ENCODE measurements around the gene CREB3L2. TPM values are rescaled to one million over a fixed set of nuclear protein-coding genes. Genes with fewer than 3 reads are reported as not detected.

CREB3L2 gene
- total and polyA plus RNA-seq, 9 donors, result 15.4 to 48.9 (median 32.7) TPM

DNA sequence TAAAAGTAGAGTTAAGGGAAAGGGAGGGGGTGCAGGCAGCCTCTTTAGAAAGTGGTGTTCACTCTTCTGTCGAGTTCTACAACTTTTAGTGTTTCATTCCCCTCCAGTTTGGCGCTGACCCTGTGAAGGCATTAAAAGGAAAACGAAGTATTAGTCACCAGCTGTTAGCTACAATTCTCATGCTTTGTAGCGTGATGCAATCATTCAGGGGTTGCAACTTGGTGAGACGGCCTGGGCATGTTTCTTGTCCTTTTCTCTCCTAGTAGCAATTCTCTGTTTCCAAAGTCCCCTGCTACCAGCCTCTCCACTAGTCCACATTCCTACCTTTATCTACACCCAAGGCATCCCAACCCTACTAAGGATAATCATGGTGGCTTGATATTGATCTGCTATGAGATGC lies 121.5 kb downstream of the CREB3L2 start:
- no peak overlapping the region for H3K27ac ChIP-seq (ENCODE audit: low read length)
- H3K4me1 ChIP-seq (ENCODE audit: control insufficient read depth, insufficient read depth, low read length), result peaks cover 30% of the 10 kb centered on the region
- no peak overlapping the region for H3K4me3 ChIP-seq (ENCODE audit: low read length)
- DNase-seq, result no peak
- 82% methylated on average over 4 of the region's 5 CpGs for WGBS (ENCODE audit: insufficient coverage)
- no peaks in the 10 kb centered on the region for H3K27me3 ChIP-seq (ENCODE audit: control insufficient read depth, insufficient read depth, low read length)
- peaks cover 66% of the 10 kb centered on the region for H3K36me3 ChIP-seq (ENCODE audit: control insufficient read depth, insufficient read depth, low read length)
- peaks cover 6% of the 10 kb centered on the region for H3K9me3 ChIP-seq (replicated peaks; ENCODE audit: control insufficient read depth, low read depth, low read length)

DNA sequence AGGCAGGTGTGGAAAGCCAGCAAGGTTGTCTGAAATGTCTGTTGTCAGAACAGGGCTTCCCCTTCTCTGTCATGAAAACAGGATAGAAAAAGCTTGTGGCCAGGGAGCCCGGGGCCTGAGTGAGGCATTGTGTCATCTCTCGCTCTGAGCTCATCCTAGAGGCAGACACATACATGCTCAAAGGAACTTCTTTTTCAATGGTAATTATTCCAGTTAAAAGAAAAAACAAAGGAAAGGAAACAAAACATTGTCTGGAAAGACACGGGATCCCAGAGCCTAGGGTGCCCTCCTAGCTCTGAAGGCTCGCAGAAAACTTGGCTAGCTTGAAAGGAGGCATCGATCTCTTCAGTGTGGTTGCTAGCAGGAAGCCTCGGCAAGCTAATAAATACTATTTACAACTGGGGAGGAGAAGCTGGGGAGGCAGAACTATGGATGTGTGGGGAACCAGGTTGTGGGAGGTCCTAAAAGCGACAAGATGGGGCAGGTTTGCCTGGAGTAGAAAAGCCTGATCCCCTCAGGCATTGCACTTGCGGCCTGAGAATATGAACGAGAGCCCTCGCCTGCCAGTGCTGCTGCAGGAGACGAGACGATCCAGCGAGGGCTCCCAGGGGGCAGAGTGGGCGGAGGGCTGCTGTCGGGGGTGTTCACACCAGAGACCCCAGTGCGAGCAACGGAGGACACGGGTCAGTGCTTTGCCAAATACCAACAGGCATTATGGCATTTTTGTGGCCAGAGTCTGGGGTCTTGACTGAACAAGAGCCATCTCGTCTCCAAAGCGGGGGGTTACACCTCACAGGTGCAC lies 122.3 kb downstream of the CREB3L2 start:
- Histone ChIP-seq H3K27ac (ENCODE audit: low read length) (peak overlapping the region; percentile 78), H3K4me3 (ENCODE audit: low read length) (no peak overlapping the region), H3K27me3 (ENCODE audit: control insufficient read depth, insufficient read depth, low read length) (no peaks in the 10 kb centered on the region), H3K36me3 (ENCODE audit: control insufficient read depth, insufficient read depth, low read length) (peaks cover 61% of the 10 kb centered on the region), H3K9me3 (replicated peaks; ENCODE audit: control insufficient read depth, low read depth, low read length) (peaks cover 6% of the 10 kb centered on the region), H3K4me1 (ENCODE audit: control insufficient read depth, insufficient read depth, low read length) (peaks cover 32% of the 10 kb centered on the region)
- 52% methylated on average over 13 of the region's 20 CpGs for WGBS (ENCODE audit: insufficient coverage)
- DNase-seq, result peak; percentile 57

DNA sequence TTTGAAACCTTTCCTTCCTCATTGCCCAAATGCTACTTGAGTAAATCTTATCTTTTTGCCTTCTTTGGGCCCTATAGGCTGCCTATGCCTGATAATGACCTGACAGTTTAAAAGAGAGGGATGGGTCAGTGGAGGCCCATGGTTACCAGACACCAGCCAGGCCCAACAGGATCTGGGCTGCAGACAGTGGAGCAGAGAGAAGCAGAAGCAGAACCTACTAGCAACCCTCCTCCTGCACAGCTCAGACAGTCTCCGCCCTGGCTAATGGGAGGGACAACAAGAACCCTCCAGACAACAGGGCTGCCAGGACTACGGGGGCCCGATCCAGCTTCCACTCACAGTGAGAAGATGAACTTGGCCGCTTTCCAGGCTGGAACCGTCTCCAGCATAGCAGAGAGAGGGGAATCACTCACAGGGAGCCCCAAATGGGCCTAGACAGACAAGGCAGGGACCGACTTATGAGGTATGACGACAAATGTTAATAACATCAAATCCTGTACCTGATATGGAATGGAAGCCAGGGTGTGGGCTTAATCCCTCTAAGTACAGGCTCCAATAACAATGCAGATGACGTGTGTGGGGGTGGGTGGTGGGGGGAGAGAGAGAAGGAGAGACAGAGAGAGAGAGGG lies 123.4 kb downstream of the CREB3L2 start:
- Histone ChIP-seq H3K4me3 (ENCODE audit: low read length) (no peak overlapping the region), H3K9me3 (replicated peaks; ENCODE audit: control insufficient read depth, low read depth, low read length) (peaks cover 6% of the 10 kb centered on the region), H3K27me3 (ENCODE audit: control insufficient read depth, insufficient read depth, low read length) (no peaks in the 10 kb centered on the region), H3K4me1 (ENCODE audit: control insufficient read depth, insufficient read depth, low read length) (peaks cover 41% of the 10 kb centered on the region), H3K36me3 (ENCODE audit: control insufficient read depth, insufficient read depth, low read length) (peaks cover 61% of the 10 kb centered on the region), H3K27ac (ENCODE audit: low read length) (peak overlapping the region; percentile 78)
- DNase-seq, result peak; percentile 97
- 41% methylated on average over 7 of the region's 8 CpGs for WGBS (ENCODE audit: insufficient coverage)

DNA sequence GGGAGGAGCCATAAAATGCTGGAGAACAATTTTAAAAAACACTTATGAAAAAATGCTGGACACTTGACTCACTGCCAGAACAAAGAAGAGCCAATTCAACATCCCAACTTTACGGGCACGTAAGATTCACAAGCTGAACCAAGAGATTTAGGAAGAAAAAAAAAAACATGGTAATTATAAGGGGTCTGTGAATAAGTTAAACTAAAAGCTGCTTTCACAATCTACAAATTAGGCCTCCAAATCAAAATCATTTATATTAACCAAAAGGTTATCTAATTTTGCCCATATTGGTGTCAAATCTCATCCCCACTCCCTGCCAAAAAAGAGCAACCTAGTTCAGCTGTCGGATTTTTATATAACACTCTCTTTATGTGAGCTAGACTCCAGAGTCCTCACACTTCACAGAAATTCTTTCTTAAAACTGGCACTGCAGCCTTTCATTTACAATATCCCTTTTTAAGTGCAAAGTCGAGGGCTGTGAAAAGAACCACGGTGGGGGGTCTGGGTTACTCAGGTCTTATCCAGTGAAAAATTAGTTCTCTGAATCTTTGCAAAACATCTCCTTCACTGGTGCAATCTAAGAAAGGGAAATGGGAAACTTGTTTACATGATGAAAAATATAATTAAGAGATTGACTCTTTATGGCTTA lies 124.7 kb downstream of the CREB3L2 start:
- Histone ChIP-seq H3K27me3 (ENCODE audit: control insufficient read depth, insufficient read depth, low read length) (no peaks in the 10 kb centered on the region), H3K9me3 (replicated peaks; ENCODE audit: control insufficient read depth, low read depth, low read length) (peaks cover 3% of the 10 kb centered on the region), H3K36me3 (ENCODE audit: control insufficient read depth, insufficient read depth, low read length) (peaks cover 57% of the 10 kb centered on the region), H3K4me1 (ENCODE audit: control insufficient read depth, insufficient read depth, low read length) (peaks cover 41% of the 10 kb centered on the region), H3K27ac (ENCODE audit: low read length) (no peak overlapping the region), H3K4me3 (ENCODE audit: low read length) (no peak overlapping the region)
- WGBS (ENCODE audit: insufficient coverage), result no CpG with 5 or more reads among the region's 5 CpGs
- DNase-seq, result no peak

DNA sequence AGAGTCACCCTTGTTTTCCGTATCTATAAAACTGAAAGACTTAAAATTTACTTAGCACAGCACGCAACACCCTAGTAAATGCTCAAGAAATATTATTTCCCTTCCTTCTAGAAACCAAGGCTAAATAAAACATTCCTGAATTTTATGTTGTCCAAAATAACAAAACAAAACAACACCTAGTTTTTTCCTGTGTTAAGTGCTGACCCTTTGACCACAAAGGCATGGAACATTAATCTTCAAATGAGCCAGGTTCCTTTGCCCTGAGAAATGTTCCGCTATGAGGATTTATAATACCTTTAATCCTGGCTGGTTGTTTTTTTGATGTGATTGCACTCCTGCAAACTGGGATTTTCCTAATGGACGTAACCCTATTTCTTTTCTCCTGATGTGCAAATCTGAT lies 126.1 kb downstream of the CREB3L2 start:
- H3K36me3 ChIP-seq (ENCODE audit: control insufficient read depth, insufficient read depth, low read length), result peaks cover 47% of the 10 kb centered on the region
- no peaks in the 10 kb centered on the region for H3K27me3 ChIP-seq (ENCODE audit: control insufficient read depth, insufficient read depth, low read length)
- H3K4me1 ChIP-seq (ENCODE audit: control insufficient read depth, insufficient read depth, low read length), result peaks cover 43% of the 10 kb centered on the region
- no peak for DNase-seq
- no peaks in the 10 kb centered on the region for H3K9me3 ChIP-seq (replicated peaks; ENCODE audit: control insufficient read depth, low read depth, low read length)
- no peak overlapping the region for H3K4me3 ChIP-seq (ENCODE audit: low read length)
- no peak overlapping the region for H3K27ac ChIP-seq (ENCODE audit: low read length)
- WGBS (ENCODE audit: insufficient coverage), result 73% methylated on average over 2 of the region's 4 CpGs

DNA sequence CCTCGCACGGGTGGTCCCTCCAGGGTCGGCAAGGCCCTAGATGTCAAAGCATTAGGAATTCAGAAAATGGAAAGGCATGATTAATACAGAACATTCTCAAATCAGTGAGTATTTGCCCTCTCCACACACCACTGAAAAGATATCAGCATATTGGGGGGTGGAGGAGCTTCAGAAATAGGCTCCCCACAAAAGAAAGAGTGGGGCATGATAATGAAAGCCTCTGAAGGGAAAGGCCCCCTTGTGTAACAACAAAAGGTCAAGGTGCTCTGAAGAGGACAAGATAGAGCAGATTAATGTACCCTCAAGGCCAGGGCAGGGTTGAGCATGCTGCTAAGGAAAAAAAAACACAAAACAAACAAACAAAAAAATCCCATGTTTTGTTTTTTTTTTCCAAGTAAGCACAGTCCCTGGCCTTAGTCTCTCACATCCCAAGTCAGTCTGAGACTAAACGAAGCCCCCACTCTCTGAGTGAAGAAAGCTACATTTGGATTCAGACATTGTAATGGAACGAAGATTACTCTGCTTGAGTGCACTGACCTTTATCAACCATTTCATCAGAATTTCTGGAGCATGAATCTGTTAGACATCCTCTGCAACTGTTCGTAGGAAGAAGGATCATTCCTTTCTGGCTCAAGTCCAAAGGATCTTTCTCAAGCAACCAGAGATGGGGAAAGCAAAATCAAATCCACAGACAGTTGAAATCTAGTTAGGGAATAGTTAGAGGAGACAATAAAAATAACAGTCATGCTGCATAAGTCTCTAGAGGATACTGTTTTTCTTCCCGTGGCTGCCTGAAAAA lies 127.7 kb downstream of the CREB3L2 start:
- no CpG with 5 or more reads among the region's 7 CpGs for WGBS (ENCODE audit: insufficient coverage)
- Histone ChIP-seq H3K27ac (ENCODE audit: low read length) (peak overlapping the region; percentile 82), H3K9me3 (replicated peaks; ENCODE audit: control insufficient read depth, low read depth, low read length) (peaks cover 3% of the 10 kb centered on the region), H3K36me3 (ENCODE audit: control insufficient read depth, insufficient read depth, low read length) (peaks cover 34% of the 10 kb centered on the region), H3K4me3 (ENCODE audit: low read length) (no peak overlapping the region), H3K27me3 (ENCODE audit: control insufficient read depth, insufficient read depth, low read length) (no peaks in the 10 kb centered on the region), H3K4me1 (ENCODE audit: control insufficient read depth, insufficient read depth, low read length) (peaks cover 33% of the 10 kb centered on the region)
- DNase-seq, result peak; percentile 89

DNA sequence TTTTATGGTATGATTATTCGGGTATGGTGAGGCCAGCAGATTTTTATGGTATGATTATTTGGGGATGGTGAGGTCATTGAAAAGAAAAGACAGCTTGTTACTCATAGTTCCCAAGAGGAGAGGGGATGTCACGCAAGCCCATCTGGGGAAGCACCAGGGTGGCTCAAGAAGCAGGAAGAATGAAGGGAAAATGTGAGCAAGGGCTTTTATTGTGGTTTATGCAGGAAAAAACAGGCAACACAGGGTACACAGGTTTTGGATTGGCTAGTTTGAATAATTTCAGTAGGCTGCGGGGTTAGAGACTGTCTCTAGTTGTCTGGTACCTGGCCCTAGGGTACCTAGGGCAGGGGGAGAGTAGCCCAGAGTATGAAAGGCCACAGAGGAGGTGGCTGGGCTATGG lies 128.4 kb downstream of the CREB3L2 start:
- peaks cover 28% of the 10 kb centered on the region for H3K4me1 ChIP-seq (ENCODE audit: control insufficient read depth, insufficient read depth, low read length)
- peak overlapping the region; percentile 82 for H3K27ac ChIP-seq (ENCODE audit: low read length)
- peaks cover 34% of the 10 kb centered on the region for H3K36me3 ChIP-seq (ENCODE audit: control insufficient read depth, insufficient read depth, low read length)
- no peak overlapping the region for H3K4me3 ChIP-seq (ENCODE audit: low read length)
- no peaks in the 10 kb centered on the region for H3K27me3 ChIP-seq (ENCODE audit: control insufficient read depth, insufficient read depth, low read length)
- DNase-seq, result no peak
- 71% methylated on average over 3 of the region's 3 CpGs for WGBS (ENCODE audit: insufficient coverage)
- H3K9me3 ChIP-seq (replicated peaks; ENCODE audit: control insufficient read depth, low read depth, low read length), result peaks cover 3% of the 10 kb centered on the region

DNA sequence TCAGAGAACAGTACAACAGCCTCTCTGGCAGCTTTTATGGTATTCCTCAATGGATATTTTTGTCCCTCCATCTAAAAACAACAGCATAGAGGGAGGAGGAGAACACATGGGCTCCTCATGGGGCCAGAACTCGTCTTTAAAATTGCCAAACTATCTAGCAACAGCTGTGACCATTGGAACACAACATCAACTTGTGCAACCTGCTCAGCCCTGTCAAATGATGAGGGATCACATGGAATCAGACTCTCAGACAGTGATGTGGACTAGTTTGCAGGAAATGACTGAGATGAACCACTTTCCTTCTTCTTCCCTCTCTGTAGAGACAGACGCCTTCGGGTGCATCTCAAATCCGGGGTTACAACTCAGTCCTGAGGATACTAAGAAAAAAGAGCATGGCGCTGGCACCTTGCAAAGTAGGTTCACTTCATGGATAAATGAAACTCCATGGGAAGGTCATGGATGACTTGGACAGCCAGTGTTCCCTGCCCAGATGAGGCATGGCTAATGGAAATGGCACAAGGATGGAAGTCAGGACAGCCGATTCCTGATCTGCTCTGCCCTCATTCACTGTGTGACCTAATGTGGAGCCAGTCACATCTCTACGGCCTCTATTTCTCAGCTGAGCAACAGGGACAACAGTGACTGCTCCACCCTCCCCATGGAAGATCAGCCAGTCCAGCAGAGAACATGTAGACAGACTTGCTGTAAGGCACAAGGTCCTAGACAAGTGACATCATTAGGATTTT lies 130.5 kb downstream of the CREB3L2 start:
- Histone ChIP-seq H3K4me1 (ENCODE audit: control insufficient read depth, insufficient read depth, low read length) (peaks cover 15% of the 10 kb centered on the region), H3K4me3 (ENCODE audit: low read length) (no peak overlapping the region), H3K9me3 (replicated peaks; ENCODE audit: control insufficient read depth, low read depth, low read length) (peaks cover 3% of the 10 kb centered on the region), H3K27me3 (ENCODE audit: control insufficient read depth, insufficient read depth, low read length) (no peaks in the 10 kb centered on the region), H3K36me3 (ENCODE audit: control insufficient read depth, insufficient read depth, low read length) (peaks cover 26% of the 10 kb centered on the region), H3K27ac (ENCODE audit: low read length) (peak overlapping the region; percentile 69)
- 89% methylated on average over 4 of the region's 7 CpGs for WGBS (ENCODE audit: insufficient coverage)
- DNase-seq, result peak; percentile 84

DNA sequence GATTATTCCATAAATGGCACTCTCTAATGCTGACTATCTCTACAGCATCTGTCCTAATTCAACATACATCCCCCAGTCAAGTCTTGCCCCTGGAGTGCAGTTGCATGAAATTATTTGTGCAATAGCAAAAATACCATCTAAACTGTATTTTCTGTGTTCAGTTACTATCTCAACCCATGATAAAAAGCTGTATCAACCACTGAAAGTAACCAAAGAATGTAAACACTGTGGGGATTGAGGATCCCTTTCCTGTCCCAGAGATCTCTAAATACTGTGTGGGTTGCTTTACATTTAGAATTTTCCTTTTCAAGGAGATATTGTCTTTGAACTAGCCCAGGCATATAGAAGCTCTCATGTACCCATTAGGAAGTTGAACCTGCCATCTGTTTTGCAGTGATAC lies 131.2 kb downstream of the CREB3L2 start:
- Histone ChIP-seq H3K27me3 (ENCODE audit: control insufficient read depth, insufficient read depth, low read length) (no peaks in the 10 kb centered on the region), H3K4me1 (ENCODE audit: control insufficient read depth, insufficient read depth, low read length) (peaks cover 15% of the 10 kb centered on the region), H3K36me3 (ENCODE audit: control insufficient read depth, insufficient read depth, low read length) (peaks cover 27% of the 10 kb centered on the region), H3K4me3 (ENCODE audit: low read length) (no peak overlapping the region), H3K9me3 (replicated peaks; ENCODE audit: control insufficient read depth, low read depth, low read length) (peaks cover 7% of the 10 kb centered on the region), H3K27ac (ENCODE audit: low read length) (peak overlapping the region; percentile 69)
- DNase-seq, result no peak
